BLaER1 (cell line): ENCODE results near the gene CHRD.

Source experiments
- H3K27ac ChIP-seq: shearing (Covaris generic); formaldehyde crosslinking; 2 replicates; pipeline ENCODE4 v1.8.1; 2022
- H3K27me3 ChIP-seq: shearing (Covaris generic); formaldehyde crosslinking; 2 replicates; pipeline ENCODE4 v1.8.1; 2022
- H3K36me3 ChIP-seq: shearing (Covaris generic); formaldehyde crosslinking; 2 replicates; pipeline ENCODE4 v1.8.1; 2022
- H3K4me1 ChIP-seq: shearing (Covaris generic); formaldehyde crosslinking; 2 replicates; pipeline ENCODE4 v1.8.1; 2022
- H3K4me2 ChIP-seq: shearing (Covaris generic); formaldehyde crosslinking; 2 replicates; pipeline ENCODE4 v1.8.1; 2022
- H3K4me3 ChIP-seq: shearing (Covaris generic); formaldehyde crosslinking; 2 replicates; pipeline ENCODE4 v1.8.1; 2022
- H3K9ac ChIP-seq: shearing (Covaris generic); formaldehyde crosslinking; 2 replicates; pipeline ENCODE4 v1.8.1; 2022
- H3K9me3 ChIP-seq: shearing (Covaris generic); formaldehyde crosslinking; 2 replicates; pipeline ENCODE4 v1.8.1; 2022
- H4K20me1 ChIP-seq: shearing (Covaris generic); formaldehyde crosslinking; 2 replicates; pipeline ENCODE4 v1.8.1; 2022
- Cebpa-rat ChIP-seq: shearing (Covaris generic); IDR thresholded peaks from 2 replicates; pipeline ENCODE4 v1.8.1; 2022

Gene CHRD

DNA sequence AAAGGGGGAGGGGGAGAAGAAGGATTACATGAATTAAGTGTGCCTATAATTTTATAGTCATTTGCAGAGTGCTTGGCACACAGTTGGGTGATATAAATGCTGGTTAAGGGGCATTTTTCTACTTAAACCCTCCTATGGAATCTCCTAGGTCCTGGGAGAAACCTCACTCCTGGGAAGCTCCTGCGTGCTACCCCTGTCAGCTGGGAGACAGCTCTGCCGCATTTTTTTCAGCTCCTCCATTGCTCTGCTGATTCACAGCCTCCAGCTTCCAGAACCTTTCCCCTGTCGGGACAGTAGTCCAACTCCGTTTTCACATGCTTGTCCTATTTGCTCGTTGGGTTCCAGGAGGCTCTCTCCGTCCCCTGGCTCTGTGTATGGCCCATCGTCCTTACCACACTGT lies 59.2 kb downstream of the CHRD start:
- TF ChIP-seq Cebpa-rat = no peak
- peaks cover 9% of the 10 kb centered on the region for H3K4me1 ChIP-seq
- no peaks in the 10 kb centered on the region for H3K36me3 ChIP-seq
- H3K27ac ChIP-seq = no peak overlapping the region
- no peak overlapping the region for H3K4me3 ChIP-seq
- no peaks in the 10 kb centered on the region for H3K27me3 ChIP-seq
- peaks cover 6% of the 10 kb centered on the region for H3K9me3 ChIP-seq
- no peak overlapping the region for H3K4me2 ChIP-seq
- no peak overlapping the region for H3K9ac ChIP-seq
- H4K20me1 ChIP-seq = no peaks in the 10 kb centered on the region
